NT2/D1 (cell line): Measurements from ENCODE around the gene MSMB.

Experiments
- DNase-seq: peaks from one replicate; pipeline ENCODE4 v3.0.0-alpha.2; 2011; ENCODE audit warnings: low read depth, low spot score
- H3K27me3 ChIP-seq: 2 replicates; pipeline ENCODE4 v1.6.0; 2011; ENCODE audit warnings: mild to moderate bottlenecking; ENCODE audit not compliant: insufficient read length, insufficient read depth
- H3K36me3 ChIP-seq: 2 replicates; pipeline ENCODE4 v1.6.1; 2011; ENCODE audit warnings: mild to moderate bottlenecking, low read length, mixed read lengths; ENCODE audit not compliant: insufficient read depth, insufficient read length
- H3K4me1 ChIP-seq: 2 replicates; pipeline ENCODE4 v1.5.1; 2011; ENCODE audit not compliant: insufficient read depth, insufficient read length
- H3K4me3 ChIP-seq: 2 replicates; pipeline ENCODE4 v1.5.1; 2011; ENCODE audit warnings: low read depth; ENCODE audit not compliant: insufficient read length
- H3K9ac ChIP-seq: 2 replicates; pipeline ENCODE4 v1.6.0; 2011; ENCODE audit warnings: low read depth; ENCODE audit not compliant: insufficient read length
- H3K9me3 ChIP-seq: 2 replicates; pipeline ENCODE4 v1.5.1; 2011; ENCODE audit warnings: mild to moderate bottlenecking, low read length; ENCODE audit not compliant: insufficient read depth
- SUZ12 ChIP-seq: IDR thresholded peaks from 2 replicates; pipeline ENCODE4 v1.6.1; 2011; ENCODE audit not compliant: insufficient read length, insufficient read depth; ENCODE audit errors: extremely low read depth
- YY1 ChIP-seq: IDR thresholded peaks from 2 replicates; pipeline ENCODE4 v1.6.1; 2011; ENCODE audit not compliant: insufficient read length, insufficient read depth
- ZNF274 ChIP-seq: IDR thresholded peaks from 2 replicates; pipeline ENCODE4 v1.6.1; 2011; ENCODE audit warnings: mild to moderate bottlenecking, low read depth, low read length

MSMB gene

GRCh38 chr10:46077731-46078413 lies 31.8 kb upstream of the MSMB start:
- H3K36me3 ChIP-seq, result no peaks in the 10 kb centered on the region
- TF ChIP-seq ZNF274 (no peak), YY1 (no peak), SUZ12 (no peak)
- H3K9ac ChIP-seq, result no peak overlapping the region
- no peak for DNase-seq
- H3K9me3 ChIP-seq, result no peaks in the 10 kb centered on the region
- no peak overlapping the region for H3K4me3 ChIP-seq
- H3K4me1 ChIP-seq, result peaks cover 6% of the 10 kb centered on the region
- no peaks in the 10 kb centered on the region for H3K27me3 ChIP-seq

- no peaks in the 10 kb centered on the region for H3K36me3 ChIP-seq
- TF ChIP-seq YY1 (no peak), ZNF274 (no peak), SUZ12 (no peak)
- no peak for DNase-seq
Observed at GRCh38 chr10:46077141-46077554, 31.1 kb upstream of the MSMB start.

GRCh38 chr10:46075869-46076268 lies 29.8 kb upstream of the MSMB start:
- H3K4me3 ChIP-seq, result no peak overlapping the region
- peaks cover 6% of the 10 kb centered on the region for H3K4me1 ChIP-seq

More at GRCh38 chr10:46077141-46077554, 31.1 kb upstream of the MSMB start:
- Histone ChIP-seq H3K9ac (no peak overlapping the region), H3K27me3 (no peaks in the 10 kb centered on the region), H3K4me3 (no peak overlapping the region), H3K4me1 (peaks cover 6% of the 10 kb centered on the region), H3K9me3 (no peaks in the 10 kb centered on the region)

GRCh38 chr10:46074196-46074946 lies 28.3 kb upstream of the MSMB start:
- no peaks in the 10 kb centered on the region for H3K9me3 ChIP-seq
- no peak overlapping the region for H3K9ac ChIP-seq
- no peak for DNase-seq
- no peak overlapping the region for H3K4me3 ChIP-seq
- H3K36me3 ChIP-seq, result no peaks in the 10 kb centered on the region
- no peaks in the 10 kb centered on the region for H3K27me3 ChIP-seq
- no peak for TF ChIP-seq YY1
- peaks cover 6% of the 10 kb centered on the region for H3K4me1 ChIP-seq

More at GRCh38 chr10:46075869-46076268, 29.8 kb upstream of the MSMB start:
- no peaks in the 10 kb centered on the region for H3K9me3 ChIP-seq
- H3K36me3 ChIP-seq, result no peaks in the 10 kb centered on the region
- no peak for DNase-seq
- TF ChIP-seq ZNF274 (no peak), SUZ12 (no peak), YY1 (no peak)
- H3K27me3 ChIP-seq, result no peaks in the 10 kb centered on the region
- no peak overlapping the region for H3K9ac ChIP-seq

GRCh38 chr10:46073564-46073963 lies 27.5 kb upstream of the MSMB start:
- no peak overlapping the region for H3K4me3 ChIP-seq
- no peak for DNase-seq
- no peaks in the 10 kb centered on the region for H3K36me3 ChIP-seq
- TF ChIP-seq YY1 (no peak), SUZ12 (no peak), ZNF274 (no peak)
- H3K9ac ChIP-seq, result no peak overlapping the region
- peaks cover 6% of the 10 kb centered on the region for H3K4me1 ChIP-seq
- no peaks in the 10 kb centered on the region for H3K9me3 ChIP-seq
- H3K27me3 ChIP-seq, result no peaks in the 10 kb centered on the region

- Histone ChIP-seq H3K36me3 (no peaks in the 10 kb centered on the region), H3K4me3 (no peak overlapping the region), H3K27me3 (no peaks in the 10 kb centered on the region), H3K9ac (no peak overlapping the region), H3K9me3 (no peaks in the 10 kb centered on the region), H3K4me1 (no peaks in the 10 kb centered on the region)
- DNase-seq, result no peak
- TF ChIP-seq YY1, result no peak
- TF ChIP-seq ZNF274, result no peak
- no peak for TF ChIP-seq SUZ12
Observed at GRCh38 chr10:46070749-46071148, 24.7 kb upstream of the MSMB start.

GRCh38 chr10:46069771-46070463 lies 23.8 kb upstream of the MSMB start:
- Histone ChIP-seq H3K9ac (no peak overlapping the region), H3K4me3 (no peak overlapping the region), H3K9me3 (no peaks in the 10 kb centered on the region), H3K27me3 (no peaks in the 10 kb centered on the region), H3K4me1 (no peaks in the 10 kb centered on the region), H3K36me3 (no peaks in the 10 kb centered on the region)
- no peak for TF ChIP-seq SUZ12
- DNase-seq, result no peak
